ENCODE measurements around the gene TERF2IP. TPM values are rescaled to one million over a fixed set of nuclear protein-coding genes. Genes with fewer than 3 reads are reported as not detected.

Gene TERF2IP
- total RNA-seq, 1 donor from 2014 or later = 39.0 TPM

Other genes starting within 250 kb of the TERF2IP start
- gene CFDP1, start 214.3 kb upstream of the TERF2IP start, total RNA-seq = 51.0 and 55.1 TPM in 2 replicates
- 25.1 and 49.3 TPM in 2 replicates for gene TMEM170A, start 183.1 kb upstream of the TERF2IP start, total RNA-seq
- gene CHST6, start 152.3 kb upstream of the TERF2IP start, total RNA-seq = 1.5 and 2.1 TPM in 2 replicates
- gene CHST5, start 111.7 kb upstream of the TERF2IP start, total RNA-seq = not detected in 2 replicates
- gene TMEM231, start 91.5 kb upstream of the TERF2IP start, total RNA-seq = 15.0 and 19.2 TPM in 2 replicates
- 33.1 and 34.6 TPM in 2 replicates for gene GABARAPL2, start 81.4 kb upstream of the TERF2IP start, total RNA-seq
- 55.0 and 59.7 TPM in 2 replicates for gene ADAT1, start 24.5 kb upstream of the TERF2IP start, total RNA-seq
- 213 and 222 TPM in 2 replicates for gene KARS1, start 108 bp upstream of the TERF2IP start, total RNA-seq
- not detected in 2 replicates for gene CPHXL2, start 29.2 kb downstream of the TERF2IP start, total RNA-seq
- gene DUXB, start 53.7 kb downstream of the TERF2IP start, total RNA-seq = not detected in 2 replicates
- not detected in 2 replicates for gene CPHXL, start 78.7 kb downstream of the TERF2IP start, total RNA-seq

All from pulmonary artery endothelial cell (primary cell).